ENCODE data around the gene ZEB2. TPM values are rescaled to one million over a fixed set of nuclear protein-coding genes. Genes with fewer than 3 reads are reported as not detected.
A peak's percentile ranks its signal among the peaks of the same experiment; 100 is the strongest.

ZEB2 gene
- polyA plus RNA-seq, 3 donors from 2014 or later, result 56.5 to 115 (median 62.3) TPM

DNA sequence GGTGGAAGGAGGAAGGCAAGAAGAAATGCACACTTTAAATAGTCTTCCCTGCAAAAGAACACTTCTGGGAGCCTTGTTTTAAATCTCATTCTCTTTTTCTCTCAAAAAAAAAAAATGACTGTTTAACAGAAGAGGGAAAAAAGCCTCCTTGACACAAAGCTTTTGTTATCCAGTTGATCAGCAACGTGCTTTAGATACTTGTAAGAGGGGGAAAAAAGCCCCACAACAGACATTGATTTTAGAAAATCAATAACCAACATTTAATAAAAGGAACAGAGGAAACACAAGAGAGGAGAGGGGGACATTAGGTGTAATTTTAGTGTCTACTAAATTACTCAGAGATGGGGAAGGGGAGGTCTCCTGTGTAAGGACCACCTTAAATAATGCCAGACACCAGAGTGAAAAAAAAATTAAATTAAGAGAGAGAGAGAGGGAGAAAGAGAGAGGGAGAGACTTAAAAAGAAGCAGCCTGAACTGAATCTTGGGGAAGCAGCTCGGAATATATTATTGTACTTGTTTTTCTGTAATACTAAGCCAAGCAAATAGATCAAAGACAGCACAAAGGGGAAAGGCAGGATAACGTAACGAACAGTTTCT is 4.7 kb downstream of the ZEB2 start:
- Mint-ChIP-seq H3K27ac (peak overlapping the region in 5 of 6 donors; percentile 96 to 100 (median 98)), H3K27me3 (ENCODE audit: low read depth in 3 of 3) (peaks cover 32 to 65% (median 58%) of the 10 kb centered on the region in 3 donors), H3K9me3 (peaks cover 0 to 5% (median 1%) of the 10 kb centered on the region in 6 donors), H3K4me1 (peaks cover 55 to 57% of the 10 kb centered on the region in 2 donors), H3K4me3 (peak overlapping the region; percentile 86 to 98 (median 95)), H3K36me3 (peaks cover 30 to 43% (median 40%) of the 10 kb centered on the region in 3 donors)
- DNase-seq, result no peak

DNA sequence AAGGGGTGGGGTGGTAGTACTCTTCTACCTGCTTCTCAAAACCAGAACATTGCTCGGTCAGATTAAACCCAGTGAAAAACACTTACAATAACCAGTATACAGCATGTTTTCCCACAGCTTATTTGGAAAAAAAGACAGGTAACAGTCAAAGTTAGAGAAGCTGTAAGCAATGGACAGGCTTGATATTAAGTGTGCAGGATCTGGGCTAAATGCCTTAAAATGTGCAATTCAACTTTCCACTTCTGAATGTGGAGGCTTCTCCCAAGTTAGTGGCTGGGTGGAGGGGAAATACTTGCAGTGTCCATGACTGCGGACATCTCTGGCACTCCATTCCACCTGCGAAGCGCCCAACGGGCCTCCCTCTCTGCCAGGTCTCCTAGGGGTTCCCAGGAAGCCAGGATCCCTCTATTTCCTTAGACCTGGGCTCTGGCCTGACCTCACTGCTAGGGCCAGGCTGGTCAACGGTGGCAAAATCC is 5.3 kb downstream of the ZEB2 start:
- H3K27ac Mint-ChIP-seq, result peak overlapping the region in 5 of 6 donors; percentile 96 to 100 (median 98)
- peaks cover 33 to 68% (median 62%) of the 10 kb centered on the region in 3 donors for H3K27me3 Mint-ChIP-seq (ENCODE audit: low read depth in 3 of 3)
- H3K9me3 Mint-ChIP-seq, result peaks cover 0 to 5% (median 1%) of the 10 kb centered on the region in 6 donors
- no peak for DNase-seq
- H3K4me3 Mint-ChIP-seq, result peak overlapping the region; percentile 86 to 98 (median 95)
- H3K4me1 Mint-ChIP-seq, result peaks cover 59 to 62% of the 10 kb centered on the region in 2 donors
- peaks cover 30 to 44% (median 40%) of the 10 kb centered on the region in 3 donors for H3K36me3 Mint-ChIP-seq

DNA sequence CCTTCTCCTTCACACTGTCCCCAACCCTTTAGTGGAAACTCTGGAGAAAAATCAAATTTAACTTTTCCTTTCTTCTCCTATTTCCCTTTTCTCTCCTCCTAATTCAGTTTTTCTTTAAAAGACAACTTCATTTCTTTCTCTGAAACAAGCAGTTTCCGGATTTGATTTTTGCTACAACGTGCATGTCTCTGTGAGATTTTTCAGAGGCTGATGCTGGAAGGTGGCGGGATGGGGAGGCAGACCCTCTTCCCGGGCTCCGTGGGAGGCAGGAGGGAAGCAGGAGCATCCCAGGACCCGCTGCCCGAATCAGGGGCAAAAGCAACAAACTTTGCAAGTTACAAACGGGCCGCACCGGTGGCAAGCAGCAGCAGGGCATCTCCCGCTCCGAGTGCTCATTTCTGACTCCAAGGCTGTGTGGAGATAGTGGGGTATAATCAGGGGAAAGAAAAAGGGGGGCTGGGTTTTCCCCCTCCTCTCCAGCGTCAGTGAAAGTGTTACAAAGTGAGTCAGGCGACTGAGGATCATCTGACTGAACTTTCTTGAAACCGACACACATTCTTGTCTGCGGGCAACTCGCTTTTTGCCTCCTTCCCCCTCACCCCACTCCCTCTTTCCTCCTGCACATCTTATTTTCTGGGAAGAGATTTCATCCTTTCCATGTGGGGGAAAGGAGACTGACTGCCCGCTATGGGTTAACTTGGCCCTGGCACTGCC is 6.4 kb downstream of the ZEB2 start:
- Mint-ChIP-seq H3K9me3 (peaks cover 0 to 5% (median 1%) of the 10 kb centered on the region in 6 donors), H3K4me1 (peaks cover 70 to 73% of the 10 kb centered on the region in 2 donors), H3K36me3 (peaks cover 30 to 44% (median 40%) of the 10 kb centered on the region in 3 donors), H3K27me3 (ENCODE audit: low read depth in 3 of 3) (peaks cover 37 to 76% (median 73%) of the 10 kb centered on the region in 3 donors), H3K4me3 (peak overlapping the region; percentile 86 to 98 (median 95)), H3K27ac (peak overlapping the region in 5 of 6 donors; percentile 96 to 100 (median 98))
- peak; percentile 61 to 69 (median 63) for DNase-seq

DNA sequence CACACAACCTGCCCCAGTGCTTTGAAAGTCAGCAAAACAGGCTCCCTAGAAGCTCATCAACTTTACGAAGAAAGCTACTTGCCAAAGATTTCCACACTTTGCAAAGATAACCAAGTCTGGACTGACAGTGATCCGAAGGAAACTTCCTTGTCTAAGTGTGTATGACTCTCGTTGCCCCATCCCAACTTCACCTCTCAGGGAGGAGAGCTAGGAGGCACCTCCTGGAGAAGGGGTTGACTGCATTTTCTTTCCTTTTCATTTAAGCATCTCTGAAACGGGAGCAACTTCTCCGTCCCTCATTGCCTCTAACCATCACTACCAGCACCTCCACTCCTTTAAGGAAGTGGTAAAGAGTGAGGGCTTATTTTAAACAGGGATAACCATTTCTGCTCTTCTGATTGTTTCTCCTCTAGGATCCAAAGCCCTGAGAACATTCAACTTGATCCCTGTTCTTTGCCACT is 7.0 kb downstream of the ZEB2 start:
- DNase-seq, result no peak
- Mint-ChIP-seq H3K4me3 (peak overlapping the region; percentile 86 to 98 (median 95)), H3K36me3 (peaks cover 30 to 44% (median 40%) of the 10 kb centered on the region in 3 donors), H3K9me3 (peaks cover 0 to 5% (median 1%) of the 10 kb centered on the region in 6 donors), H3K27me3 (ENCODE audit: low read depth in 3 of 3) (peaks cover 37 to 82% (median 80%) of the 10 kb centered on the region in 3 donors), H3K4me1 (peaks cover 77 to 79% of the 10 kb centered on the region in 2 donors), H3K27ac (peak overlapping the region in 5 of 6 donors; percentile 96 to 100 (median 98))

DNA sequence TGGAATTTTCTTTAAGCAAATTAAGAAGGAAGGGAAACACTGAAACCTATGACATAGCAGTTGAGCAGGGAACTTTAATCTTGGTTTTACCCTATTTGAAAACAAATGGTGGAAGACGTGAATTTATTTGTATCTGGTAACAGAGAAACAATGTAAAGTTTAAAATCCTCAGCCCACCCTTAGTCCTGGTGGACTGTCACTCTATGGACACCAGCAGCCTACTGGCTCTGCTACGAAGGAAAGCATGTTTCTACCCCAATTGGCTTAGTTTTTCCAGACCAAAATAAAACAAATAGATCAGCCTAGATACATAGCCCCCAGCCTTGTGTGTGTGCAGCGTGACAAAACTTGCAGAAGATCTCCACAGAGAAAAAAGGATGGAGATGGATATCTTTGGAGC is 7.4 kb downstream of the ZEB2 start:
- DNase-seq, result no peak
- H3K27ac Mint-ChIP-seq, result peak overlapping the region in 5 of 6 donors; percentile 96 to 100 (median 98)
- H3K9me3 Mint-ChIP-seq, result peaks cover 0 to 5% (median 1%) of the 10 kb centered on the region in 6 donors
- peaks cover 35 to 84% (median 83%) of the 10 kb centered on the region in 3 donors for H3K27me3 Mint-ChIP-seq (ENCODE audit: low read depth in 3 of 3)
- peak overlapping the region; percentile 86 to 98 (median 95) for H3K4me3 Mint-ChIP-seq
- H3K4me1 Mint-ChIP-seq, result peaks cover 81 to 84% of the 10 kb centered on the region in 2 donors
- H3K36me3 Mint-ChIP-seq, result peaks cover 30 to 44% (median 41%) of the 10 kb centered on the region in 3 donors

DNA sequence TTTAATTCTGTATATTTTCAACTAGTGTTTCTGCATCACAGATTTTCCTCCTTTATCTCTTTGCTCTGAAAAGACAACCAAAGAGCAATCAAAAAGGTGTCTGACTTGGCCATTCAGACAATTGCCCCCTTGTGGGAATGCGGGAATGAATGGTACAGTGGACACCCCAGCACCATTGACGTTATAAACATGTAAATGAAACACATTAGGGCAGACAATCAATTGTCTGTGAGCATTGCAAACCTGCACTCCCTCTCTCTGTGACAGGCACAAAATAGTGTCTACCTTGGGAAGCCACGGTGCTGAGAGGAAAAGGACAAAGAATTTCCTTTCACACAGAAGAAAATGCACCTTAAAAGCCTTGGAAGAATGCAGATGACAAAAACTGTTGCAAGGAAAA is 8.0 kb downstream of the ZEB2 start:
- Mint-ChIP-seq H3K4me1 (peaks cover 86 to 89% of the 10 kb centered on the region in 2 donors), H3K4me3 (peak overlapping the region; percentile 86 to 98 (median 95)), H3K27ac (peak overlapping the region in 5 of 6 donors; percentile 96 to 100 (median 98)), H3K27me3 (ENCODE audit: low read depth in 3 of 3) (peaks cover 33 to 90% (median 81%) of the 10 kb centered on the region in 3 donors), H3K36me3 (peaks cover 26 to 40% (median 38%) of the 10 kb centered on the region in 3 donors), H3K9me3 (peaks cover 0 to 5% (median 1%) of the 10 kb centered on the region in 6 donors)
- no peak for DNase-seq

DNA sequence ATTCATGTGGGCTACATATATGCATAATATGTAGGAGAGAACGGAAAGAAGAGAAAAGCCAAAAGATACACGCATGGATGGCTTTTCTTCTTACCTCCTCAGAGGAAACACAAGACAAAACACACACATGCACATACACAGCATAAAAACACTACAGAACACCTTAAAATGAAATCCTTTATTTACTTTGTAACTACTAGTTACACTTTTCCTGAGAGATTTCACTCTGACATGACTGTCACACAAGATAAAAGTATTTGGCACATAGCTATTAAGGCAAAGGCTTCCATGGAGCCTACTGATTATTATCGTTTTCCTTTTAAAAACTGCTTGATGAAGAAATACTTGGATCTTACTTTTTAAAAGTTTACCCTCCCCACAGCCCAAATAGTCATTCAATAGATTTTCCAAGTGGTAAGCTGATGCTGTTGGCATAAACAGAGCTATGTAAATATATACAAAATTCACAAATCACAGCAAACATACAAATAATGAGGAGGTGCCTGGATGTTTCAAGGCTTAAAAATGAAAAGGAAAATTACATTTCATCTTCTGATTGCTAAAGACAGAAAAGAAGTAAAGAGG is 8.6 kb downstream of the ZEB2 start:
- peaks cover 0 to 5% (median 1%) of the 10 kb centered on the region in 6 donors for H3K9me3 Mint-ChIP-seq
- peak overlapping the region; percentile 86 to 97 (median 89) for H3K4me3 Mint-ChIP-seq
- H3K36me3 Mint-ChIP-seq, result peaks cover 26 to 39% (median 38%) of the 10 kb centered on the region in 3 donors
- H3K27me3 Mint-ChIP-seq (ENCODE audit: low read depth in 3 of 3), result peaks cover 32 to 89% (median 79%) of the 10 kb centered on the region in 3 donors
- peaks cover 93 to 95% of the 10 kb centered on the region in 2 donors for H3K4me1 Mint-ChIP-seq
- peak overlapping the region in 5 of 6 donors; percentile 96 to 100 (median 98) for H3K27ac Mint-ChIP-seq
- no peak for DNase-seq

DNA sequence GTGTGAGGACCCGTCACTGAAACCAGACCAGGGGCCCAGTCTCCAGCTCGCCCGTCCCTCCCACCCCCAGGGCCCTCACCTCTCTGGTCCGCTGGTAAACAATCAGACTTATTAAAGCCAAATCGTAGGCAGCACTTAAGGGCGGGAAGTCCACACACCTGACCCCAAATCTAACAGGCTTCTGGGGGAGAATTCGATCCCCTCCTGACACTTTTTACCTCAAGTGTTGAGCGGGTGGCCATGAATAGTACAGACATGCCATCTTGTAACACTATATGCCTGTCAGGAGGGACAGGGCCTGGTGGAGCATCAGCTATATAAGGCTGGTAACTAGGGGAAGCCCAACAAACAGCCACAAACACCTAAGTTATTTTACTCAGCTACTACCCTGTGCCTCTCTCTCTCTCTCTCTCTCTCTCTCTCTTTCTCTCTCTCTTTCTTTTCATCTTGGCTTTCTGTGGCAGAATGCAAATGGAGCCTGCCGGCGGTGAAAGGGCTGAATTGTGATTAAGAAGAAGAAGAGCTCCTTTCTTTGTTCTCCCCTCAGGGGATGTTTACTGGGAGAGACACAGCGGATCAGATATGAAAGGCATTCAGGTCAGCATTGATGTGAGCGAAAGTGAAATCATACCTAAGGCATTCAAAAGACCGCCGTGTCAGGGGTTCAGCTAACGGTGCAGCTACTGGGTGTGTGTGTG is 9.5 kb downstream of the ZEB2 start:
- Mint-ChIP-seq H3K27me3 (ENCODE audit: low read depth in 3 of 3) (peaks cover 24 to 86% (median 72%) of the 10 kb centered on the region in 3 donors), H3K9me3 (peaks cover 0 to 5% (median 1%) of the 10 kb centered on the region in 6 donors), H3K27ac (peak overlapping the region in 5 of 6 donors; percentile 96 to 100 (median 98)), H3K4me1 (peaks cover 99 to 100% of the 10 kb centered on the region in 2 donors), H3K4me3 (peak overlapping the region; percentile 86 to 97 (median 89)), H3K36me3 (peaks cover 22 to 35% (median 33%) of the 10 kb centered on the region in 3 donors)
- DNase-seq, result peak; percentile 87 to 92 (median 91)

DNA sequence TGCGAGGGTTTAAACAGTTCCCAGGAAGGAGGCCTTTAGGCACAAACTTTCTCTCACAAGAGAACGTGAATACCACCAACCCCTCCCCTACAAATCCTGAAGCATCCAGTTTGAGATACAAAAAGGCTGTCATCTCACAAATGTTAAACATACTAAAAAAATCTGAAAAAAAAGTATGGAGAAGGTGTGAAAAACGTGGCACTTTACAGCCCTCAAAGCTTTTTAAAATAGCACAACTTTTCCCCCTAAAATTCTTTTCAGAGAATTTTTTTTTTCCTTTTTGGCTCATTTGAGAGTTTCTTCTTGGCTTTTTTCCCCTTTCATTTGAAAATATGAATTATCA is 10.1 kb downstream of the ZEB2 start:
- H3K27me3 Mint-ChIP-seq (ENCODE audit: low read depth in 3 of 3), result peaks cover 23 to 86% (median 71%) of the 10 kb centered on the region in 3 donors
- peaks cover 17 to 30% (median 28%) of the 10 kb centered on the region in 3 donors for H3K36me3 Mint-ChIP-seq
- H3K27ac Mint-ChIP-seq, result peak overlapping the region in 5 of 6 donors; percentile 96 to 100 (median 98)
- H3K9me3 Mint-ChIP-seq, result peaks cover 0 to 5% (median 1%) of the 10 kb centered on the region in 6 donors
- no peak for DNase-seq
- peak overlapping the region; percentile 78 to 97 (median 88) for H3K4me3 Mint-ChIP-seq
- H3K4me1 Mint-ChIP-seq, result peaks cover 99 to 100% of the 10 kb centered on the region in 2 donors

DNA sequence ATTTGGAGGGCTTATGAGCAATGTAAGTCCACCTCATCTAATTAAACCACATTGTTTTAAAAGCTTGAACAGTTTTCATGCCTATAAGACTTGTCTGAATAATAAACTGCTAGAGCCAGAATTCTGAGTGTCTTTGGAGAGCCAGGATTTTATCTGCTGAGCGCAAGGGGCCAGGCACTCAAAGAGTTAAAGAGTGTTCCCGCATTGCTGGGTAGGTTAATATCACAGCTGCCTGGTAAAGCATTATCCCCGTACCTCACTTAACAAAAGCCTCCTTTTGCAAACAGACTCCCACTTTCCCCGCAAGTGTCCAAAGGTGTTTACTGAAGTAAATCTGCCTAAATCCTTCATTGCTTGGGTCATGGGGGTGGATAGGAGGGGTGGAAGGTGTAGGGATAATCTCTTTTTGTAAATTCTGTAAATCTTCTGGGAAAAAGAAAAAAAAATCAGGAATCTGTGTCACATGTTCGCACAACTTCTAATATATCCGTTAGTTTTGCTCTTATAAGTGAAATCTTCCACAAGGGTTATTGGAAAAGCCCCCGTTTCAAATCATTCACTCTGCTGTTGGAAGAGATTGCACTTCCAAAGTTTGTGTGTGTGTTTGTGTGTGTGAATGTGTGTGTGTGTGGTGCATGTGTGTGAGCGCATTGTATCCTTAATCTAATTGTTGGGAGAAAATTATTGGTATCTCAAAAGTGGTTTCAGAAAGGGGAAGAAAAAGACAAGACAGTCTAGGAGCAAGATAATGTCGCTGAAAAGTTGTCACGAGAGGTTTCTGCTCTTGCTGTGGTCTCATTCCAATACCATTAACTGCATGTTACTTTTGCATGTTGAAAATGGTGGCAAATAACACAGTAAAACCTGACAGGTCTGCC is 10.7 kb downstream of the ZEB2 start:
- peaks cover 18 to 27% (median 25%) of the 10 kb centered on the region in 3 donors for H3K36me3 Mint-ChIP-seq
- peaks cover 99 to 100% of the 10 kb centered on the region in 2 donors for H3K4me1 Mint-ChIP-seq
- H3K9me3 Mint-ChIP-seq, result peaks cover 0 to 5% (median 1%) of the 10 kb centered on the region in 6 donors
- peak overlapping the region in 5 of 6 donors; percentile 96 to 100 (median 98) for H3K27ac Mint-ChIP-seq
- peaks cover 23 to 85% (median 73%) of the 10 kb centered on the region in 3 donors for H3K27me3 Mint-ChIP-seq (ENCODE audit: low read depth in 3 of 3)
- H3K4me3 Mint-ChIP-seq, result peak overlapping the region; percentile 77 to 89 (median 86)
- no peak for DNase-seq

DNA sequence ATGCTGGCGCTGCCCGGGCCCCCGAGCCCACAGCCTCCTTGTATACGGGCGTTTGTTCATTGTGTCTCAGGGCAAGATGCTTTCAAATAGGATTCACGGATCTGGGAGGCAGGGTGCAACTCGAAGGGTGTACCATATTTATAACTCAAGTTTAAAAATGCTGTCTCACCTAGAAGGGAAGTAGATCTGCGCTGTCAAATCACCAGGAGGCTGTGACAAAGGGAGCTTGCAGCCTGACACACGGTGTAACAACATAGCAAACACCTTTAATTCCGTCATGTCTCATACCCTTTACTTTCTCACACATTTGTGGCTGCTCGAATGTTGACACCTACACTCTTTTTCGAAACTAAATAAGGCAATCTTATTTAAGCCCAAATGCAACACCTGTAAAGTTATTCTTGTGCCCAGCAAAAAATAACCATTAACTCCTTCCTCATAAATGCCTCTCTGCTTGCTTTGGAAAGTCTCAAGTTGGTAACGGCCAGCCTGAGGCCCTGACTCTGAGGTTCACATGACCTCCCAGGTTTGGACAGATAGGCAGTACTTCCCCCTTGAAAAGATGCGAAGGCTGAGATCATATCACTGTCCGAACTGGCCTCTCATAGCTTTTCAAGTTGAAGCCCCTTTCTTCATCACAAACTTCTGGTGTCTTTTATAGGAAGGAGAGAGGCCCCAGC is 11.6 kb downstream of the ZEB2 start:
- Mint-ChIP-seq H3K36me3 (peaks cover 15 to 20% (median 20%) of the 10 kb centered on the region in 3 donors), H3K27me3 (ENCODE audit: low read depth in 3 of 3) (peaks cover 20 to 80% (median 67%) of the 10 kb centered on the region in 3 donors), H3K27ac (peak overlapping the region in 5 of 6 donors; percentile 96 to 100 (median 98)), H3K9me3 (peaks cover 0 to 5% (median 1%) of the 10 kb centered on the region in 6 donors), H3K4me3 (peak overlapping the region; percentile 77 to 89 (median 86)), H3K4me1 (peaks cover 99 to 100% of the 10 kb centered on the region in 2 donors)
- DNase-seq, result peak; percentile 84 to 86 (median 85)

Data from immature natural killer cell (primary cell).